Measurements from ENCODE around the gene IFNA17.
"Not testable (repeated sequence)": the region's sequence is repeated elsewhere in the genome, so short reads cannot be mapped to it uniquely, and the experiment has no call there.

IFNA17 gene

DNA sequence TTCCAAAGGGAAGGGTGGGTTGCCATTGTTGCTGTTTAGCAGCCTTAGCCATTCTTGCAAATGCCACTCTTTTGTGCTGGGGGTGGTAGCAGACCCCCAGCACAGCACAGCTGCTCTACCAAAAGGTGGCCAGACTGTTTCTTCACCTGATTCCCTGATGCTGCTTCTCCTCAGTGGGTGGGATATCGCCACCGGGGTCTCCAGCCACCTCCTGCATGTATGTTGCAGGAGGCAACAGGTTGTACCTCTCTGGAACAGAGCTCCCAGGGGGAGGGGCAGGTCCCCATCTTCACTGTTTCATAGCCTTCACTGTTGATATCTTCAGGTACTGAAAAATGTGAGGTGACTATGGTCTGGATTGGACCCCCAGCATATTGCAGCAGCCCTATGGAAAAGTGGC is 17.2 kb downstream of the IFNA17 start:
- DNase-seq (ENCODE audit: low read depth, low spot score): not testable (repeated sequence)

DNA sequence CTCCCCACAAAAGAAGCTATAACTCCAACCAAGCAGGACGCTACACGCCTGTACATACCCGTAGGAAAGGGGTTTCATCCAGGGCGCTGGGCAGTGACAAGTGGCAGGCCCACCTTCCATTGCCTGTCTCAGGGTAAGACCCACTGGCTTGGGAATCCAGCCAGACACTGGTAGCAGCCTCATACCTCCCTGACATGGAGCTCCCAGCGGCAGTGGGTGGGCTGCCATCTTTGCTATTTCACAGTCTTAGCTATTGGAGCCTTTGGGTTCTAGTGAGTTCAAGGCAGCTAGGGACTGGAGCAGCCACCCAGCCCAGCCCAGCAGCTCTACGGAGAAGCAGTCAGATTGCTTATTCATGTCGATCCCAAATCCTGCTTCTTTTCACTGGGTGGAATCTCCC is 17.7 kb downstream of the IFNA17 start:
- DNase-seq (ENCODE audit: low read depth, low spot score): no peak

DNA sequence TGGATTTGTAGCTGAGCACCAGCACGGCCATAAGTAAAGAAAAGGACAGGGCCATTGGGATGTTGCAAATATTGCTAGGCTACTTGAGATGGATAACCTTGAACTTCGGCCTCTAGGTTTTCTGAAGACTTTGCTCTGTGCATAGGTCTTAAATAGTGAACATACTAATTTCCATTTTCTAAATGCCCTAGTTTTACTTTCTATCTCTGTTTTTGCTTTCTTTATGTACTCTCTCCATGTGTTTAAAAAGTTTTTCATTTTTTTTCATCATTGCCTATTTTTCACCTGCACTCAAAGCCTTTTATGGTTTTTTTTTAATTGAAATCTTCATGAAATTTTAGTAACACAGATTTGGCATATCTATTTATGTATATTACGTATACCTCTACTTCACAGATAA is 21.0 kb downstream of the IFNA17 start, which contains the start of gene IFNA10:
IFNA10 (minus strand) TSS at position 101 of the 400 bp plus-strand sequence; CDS start at position 55, 46 bp downstream.
- not testable (repeated sequence) for DNase-seq (ENCODE audit: low read depth, low spot score)

DNA sequence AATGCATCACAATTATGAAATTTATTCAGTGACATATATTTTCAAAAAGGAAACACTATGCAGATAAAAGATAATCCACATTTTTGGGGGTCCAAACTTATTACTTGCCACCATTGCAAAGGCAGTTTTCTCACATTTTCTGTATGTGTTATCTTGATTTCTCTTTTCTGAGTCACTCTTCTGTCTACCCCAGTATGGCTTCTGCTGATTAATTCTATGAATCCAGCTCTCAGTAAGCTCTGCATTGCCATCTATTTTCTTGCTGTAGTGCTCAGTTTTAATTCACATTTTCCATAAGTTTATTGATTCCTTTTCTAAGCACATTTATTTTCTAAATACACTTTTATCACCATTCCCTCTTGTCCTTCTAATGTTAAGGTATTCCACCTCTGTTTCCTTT is 22.8 kb downstream of the IFNA17 start:
- DNase-seq (ENCODE audit: low read depth, low spot score): no peak

DNA sequence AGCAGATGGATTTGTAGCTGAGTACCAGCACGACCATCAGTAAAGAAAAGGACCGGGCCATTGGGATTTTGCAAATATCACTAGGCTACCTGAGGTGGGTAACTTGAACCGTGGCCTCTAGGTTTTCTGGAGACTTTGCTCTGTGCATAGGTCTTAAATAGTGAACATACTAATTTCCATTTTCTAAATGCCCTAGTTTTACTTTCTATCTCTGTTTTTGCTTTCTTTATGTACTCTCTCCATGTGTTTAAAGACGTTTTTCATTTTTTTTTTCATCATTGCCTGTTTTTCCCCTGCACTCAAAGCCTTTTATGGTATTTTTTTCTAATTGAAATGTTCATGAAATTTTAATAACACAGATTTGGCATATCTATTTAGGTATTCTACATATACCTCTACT is 25.9 kb downstream of the IFNA17 start, which contains the start of gene IFNA7:
IFNA7 (minus strand) TSS at position 101 of the 400 bp plus-strand sequence; CDS start at position 61, 40 bp downstream.
- DNase-seq (ENCODE audit: low read depth, low spot score): not testable (repeated sequence)

DNA sequence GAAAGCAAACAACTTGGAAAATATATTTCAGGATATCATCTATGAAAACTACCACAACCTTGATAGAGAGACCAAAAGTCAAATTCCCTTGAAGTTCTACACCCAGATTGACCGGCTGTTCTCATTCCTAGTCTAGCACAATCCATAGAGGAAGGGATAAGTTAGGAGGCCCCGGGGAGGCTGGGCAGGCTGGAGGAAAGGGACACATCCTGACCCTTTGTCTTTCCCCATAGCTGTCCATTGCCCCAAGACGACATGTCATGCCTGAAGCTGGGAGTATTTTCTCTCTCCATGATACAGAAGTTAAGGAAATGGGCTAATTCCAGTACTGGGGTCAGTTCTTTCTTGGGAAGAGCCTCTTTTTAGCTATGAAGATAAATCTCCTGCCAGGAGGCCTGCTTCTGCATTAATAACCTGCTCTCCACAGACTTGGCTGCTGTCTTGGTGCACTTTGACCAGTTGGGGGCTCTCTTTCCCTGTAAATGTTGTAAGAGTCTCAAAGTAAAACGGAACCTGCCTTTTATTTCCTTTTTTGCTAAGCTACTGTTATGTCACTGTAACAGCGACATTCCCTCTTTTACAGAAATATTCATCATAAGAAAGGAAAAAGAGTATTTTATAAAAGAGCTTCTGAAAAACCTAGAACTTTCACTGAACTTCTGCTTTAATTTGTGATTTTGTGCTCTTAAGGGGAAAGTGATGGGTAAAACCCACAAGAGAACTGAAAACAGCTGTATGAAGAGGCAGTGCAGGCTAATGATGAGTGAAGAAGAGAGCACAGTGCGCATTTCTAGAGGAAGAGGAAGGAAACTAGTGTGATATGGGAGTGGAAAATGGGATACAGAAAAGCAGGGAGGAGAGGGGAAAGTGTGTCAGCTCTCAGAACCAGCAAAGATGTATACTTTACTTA is 32.9 kb downstream of the IFNA17 start:
- DNase-seq (ENCODE audit: low read depth, low spot score): peak; percentile 36

DNA sequence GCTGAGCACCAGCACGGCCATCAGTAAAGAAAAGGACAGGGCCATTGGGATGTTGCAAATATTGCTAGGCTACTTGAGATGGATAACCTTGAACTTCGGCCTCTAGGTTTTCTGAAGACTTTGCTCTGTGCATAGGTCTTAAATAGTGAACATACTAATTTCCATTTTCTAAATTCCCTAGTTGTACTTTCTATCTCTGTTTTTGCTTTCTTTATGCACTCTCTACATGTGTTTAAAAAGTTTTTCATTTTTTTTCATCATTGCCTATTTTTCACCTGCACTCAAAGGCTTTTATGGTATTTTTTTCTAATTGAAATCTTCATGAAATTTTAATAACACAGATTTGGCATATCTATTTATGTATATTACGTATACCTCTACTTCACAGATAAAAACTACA is 40.5 kb downstream of the IFNA17 start, which contains the start of gene IFNA4:
IFNA4 (minus strand) TSS at position 101 of the 400 bp plus-strand sequence; CDS start at position 45, 56 bp downstream.
- DNase-seq (ENCODE audit: low read depth, low spot score): not testable (repeated sequence)

DNA sequence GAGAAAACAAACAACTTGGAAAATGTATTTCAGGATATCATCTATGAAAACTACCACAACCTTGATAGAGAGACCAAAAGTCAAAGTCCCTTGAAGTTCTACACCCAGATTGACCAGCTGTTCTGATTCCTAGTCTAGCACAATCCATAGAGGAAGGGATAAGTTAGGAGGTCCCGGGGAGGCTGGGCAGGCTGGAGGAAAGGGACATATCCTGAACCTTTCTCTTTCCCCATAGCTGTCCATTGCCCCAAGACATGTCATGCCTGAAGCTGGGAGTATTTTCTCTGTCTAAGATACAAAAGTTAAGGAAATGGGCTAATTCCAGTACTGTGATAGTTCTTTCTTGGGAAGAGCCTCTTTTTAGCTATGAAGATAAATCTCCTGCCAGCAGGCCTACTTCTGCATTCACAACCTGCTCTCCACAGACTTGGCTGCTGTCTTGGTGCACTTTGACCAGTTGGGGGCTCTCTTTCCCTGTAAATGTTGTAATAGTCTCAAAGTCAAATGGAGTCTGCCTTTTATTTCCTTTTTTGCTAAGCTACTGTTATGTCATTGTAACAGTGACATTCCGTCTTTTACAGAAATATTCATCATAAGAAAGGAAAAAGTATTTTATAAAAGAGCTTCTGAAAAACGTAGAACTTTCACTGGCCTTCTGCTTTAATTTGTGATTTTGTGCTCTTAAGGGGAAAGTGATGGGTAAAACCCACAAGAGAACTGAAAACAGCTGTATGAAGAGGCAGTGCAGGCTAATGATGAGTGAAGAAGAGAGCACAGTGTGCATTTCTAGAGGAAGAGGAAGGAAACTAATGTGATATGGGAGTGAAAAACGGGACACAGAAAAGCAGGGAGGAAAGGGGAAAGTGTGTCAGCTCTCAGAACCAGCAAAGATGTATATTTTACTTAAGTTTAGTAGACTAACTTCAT is 44.9 kb downstream of the IFNA17 start:
- DNase-seq (ENCODE audit: low read depth, low spot score): peak; percentile 39
